KG1 (cell line): ENCODE measurements around the gene ASB6.

Experiments
- DNase-seq: peaks from one replicate; lab custom pipeline; 2025; lab: John Stamatoyannopoulos, UW

The ASB6 gene

DNA sequence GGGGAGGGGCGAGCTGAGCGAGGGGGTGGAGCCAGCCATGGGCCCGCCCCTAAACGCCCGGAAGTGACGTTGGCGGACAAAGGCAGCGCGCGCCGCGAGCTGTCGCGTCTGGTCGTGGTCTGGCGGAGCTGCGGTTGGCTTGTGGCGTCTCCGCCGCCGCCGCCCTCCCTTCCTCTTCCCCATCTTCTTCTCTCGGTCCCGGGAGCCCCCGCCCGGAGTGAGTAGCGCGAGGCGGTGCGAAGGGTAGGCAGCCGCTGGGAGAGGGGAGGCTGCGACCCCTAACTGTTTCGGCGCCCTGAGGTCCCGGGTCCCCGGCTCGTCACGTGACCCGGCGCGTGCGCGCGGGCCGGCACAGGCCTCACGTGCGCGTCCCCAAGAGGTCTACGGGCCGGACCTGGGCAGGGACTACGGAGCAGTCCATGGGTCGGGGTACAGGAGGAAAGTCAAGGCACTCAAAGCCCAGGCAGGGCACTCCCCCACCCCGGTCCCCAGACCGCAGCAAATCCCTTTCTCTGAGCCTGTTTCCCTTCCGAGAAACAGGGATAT is 15.8 kb downstream of the ASB6 start, which contains the start of gene NTMT1:
NTMT1 (plus strand) TSS at position 85 of the 546 bp plus-strand sequence. CDS start 6,541 bp downstream, outside the sequence.
- peak; percentile 78 for DNase-seq

DNA sequence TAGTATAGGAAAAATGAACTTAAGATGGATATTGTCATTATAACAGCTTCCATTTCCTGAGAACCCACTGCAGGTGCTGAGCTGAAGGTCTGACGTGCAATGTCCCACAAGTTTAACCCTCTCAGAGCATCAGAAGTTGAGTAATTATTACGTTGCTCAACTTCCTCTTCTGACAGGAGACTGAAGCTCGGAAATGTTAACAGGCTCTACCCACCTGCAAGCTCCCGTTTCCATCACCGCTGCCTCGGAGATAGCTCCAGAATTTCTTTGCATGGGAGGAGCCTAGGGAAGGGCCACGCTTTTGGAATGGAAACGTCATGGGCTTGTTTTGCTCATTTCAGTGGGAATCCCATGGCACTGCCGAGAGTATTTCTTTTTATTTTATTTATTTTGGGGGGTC is 17.0 kb downstream of the ASB6 start:
- peak; percentile 29 for DNase-seq

DNA sequence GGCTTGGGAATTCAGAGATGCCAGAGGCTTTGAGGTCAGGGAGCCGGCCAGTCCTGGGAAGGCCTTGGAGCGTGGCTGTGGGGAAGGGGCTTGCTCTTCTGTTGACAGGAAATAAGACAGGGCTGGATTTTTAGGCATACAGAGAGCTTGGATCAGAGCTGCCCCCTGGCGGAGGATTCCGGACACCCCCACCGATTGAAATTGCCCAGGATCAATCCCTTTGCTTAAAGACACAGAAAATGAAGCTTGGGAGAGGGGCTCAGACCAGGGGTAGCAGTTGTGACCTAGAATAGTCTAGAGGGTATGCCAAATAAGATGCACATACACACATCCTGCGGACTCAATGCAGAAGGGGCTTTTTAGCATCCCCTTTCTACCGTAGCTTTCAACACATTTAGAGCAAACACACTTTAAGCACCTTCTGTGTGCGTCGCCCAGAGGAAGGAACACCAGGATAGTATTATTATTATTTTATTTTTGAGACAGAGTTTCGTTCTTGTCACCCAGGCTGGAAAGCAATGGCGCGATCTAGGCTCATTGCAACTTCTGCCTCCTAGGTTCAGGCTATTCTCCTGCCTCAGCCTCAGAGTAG is 17.7 kb downstream of the ASB6 start:
- peak; percentile 45 for DNase-seq

DNA sequence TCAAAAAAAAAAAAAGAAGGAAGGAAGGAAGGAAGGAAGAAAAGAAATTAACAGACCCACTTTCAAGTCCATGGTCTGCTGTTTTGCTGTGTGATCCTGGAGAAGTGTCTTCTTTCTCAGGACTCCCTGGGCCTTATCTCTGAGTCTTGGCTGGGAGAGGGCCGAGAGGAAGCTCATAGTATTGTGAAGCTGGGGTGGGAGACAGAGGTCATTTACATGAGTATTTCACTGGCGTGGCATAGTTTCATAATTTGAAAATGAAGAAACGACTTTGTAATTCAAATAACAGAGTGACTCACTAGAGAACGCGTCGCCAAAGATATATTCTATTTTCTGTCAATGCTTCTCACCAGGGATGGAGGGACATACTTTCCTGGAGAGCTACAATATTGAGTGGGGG is 18.6 kb downstream of the ASB6 start:
- DNase-seq = no peak

DNA sequence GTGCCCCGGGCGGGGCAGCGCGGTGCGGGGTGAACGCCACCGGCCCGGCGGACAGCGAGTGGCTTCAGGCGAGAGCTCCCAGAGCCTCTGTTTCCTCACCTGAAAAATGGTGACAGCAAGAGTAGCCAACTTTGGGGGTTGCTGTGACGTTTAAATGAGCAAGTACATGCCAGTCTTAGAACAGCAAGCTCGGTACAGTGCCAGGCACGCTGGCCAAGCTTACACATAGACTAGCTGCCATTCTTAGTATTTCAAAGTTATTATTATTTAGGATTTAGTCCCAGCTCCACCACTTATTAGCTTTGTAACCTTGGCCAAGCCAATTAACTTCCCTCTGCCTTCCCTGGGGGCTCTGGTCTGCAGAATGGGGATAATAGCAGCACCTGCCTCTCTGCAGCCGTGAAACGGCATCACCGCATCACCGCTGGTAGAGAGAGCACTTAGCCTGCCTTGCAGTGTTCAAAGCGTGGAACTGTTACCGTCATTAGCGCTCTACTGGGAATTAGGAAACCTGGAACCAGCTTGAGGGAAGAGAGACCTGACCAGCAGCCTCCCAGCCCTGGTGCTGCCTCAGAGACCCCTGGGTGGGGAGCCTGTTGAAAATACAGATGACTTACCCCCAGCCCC is 21.2 kb downstream of the ASB6 start, which contains the start of gene C9orf50:
C9orf50 (minus strand) TSS at position 433 of the 627 bp plus-strand sequence. CDS start 527 bp downstream, outside the sequence.
- DNase-seq = no peak

- DNase-seq = no peak
Measured at GRCh38 chr9:129619787-129620668, 21.9 kb downstream of the ASB6 start.

DNA sequence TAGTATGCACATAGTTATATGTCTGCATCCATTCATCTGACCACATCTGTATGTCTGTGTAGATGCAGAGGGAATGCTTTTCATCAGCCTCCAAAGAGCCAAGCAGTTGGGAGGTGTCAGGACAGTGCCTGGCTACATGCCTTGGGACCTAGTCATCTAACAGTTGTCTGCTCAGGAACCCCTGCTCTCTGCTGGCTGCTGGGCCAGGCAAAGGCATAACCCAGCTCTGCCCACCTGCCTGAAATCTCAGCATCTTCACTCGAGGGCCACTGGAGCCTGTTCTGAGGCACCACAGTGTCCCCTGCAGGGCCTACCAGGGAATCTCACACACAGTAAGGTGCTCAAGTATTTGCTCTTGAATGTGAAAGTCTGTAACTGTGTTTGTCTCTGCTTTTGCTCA is 24.8 kb downstream of the ASB6 start:
- no peak for DNase-seq

DNA sequence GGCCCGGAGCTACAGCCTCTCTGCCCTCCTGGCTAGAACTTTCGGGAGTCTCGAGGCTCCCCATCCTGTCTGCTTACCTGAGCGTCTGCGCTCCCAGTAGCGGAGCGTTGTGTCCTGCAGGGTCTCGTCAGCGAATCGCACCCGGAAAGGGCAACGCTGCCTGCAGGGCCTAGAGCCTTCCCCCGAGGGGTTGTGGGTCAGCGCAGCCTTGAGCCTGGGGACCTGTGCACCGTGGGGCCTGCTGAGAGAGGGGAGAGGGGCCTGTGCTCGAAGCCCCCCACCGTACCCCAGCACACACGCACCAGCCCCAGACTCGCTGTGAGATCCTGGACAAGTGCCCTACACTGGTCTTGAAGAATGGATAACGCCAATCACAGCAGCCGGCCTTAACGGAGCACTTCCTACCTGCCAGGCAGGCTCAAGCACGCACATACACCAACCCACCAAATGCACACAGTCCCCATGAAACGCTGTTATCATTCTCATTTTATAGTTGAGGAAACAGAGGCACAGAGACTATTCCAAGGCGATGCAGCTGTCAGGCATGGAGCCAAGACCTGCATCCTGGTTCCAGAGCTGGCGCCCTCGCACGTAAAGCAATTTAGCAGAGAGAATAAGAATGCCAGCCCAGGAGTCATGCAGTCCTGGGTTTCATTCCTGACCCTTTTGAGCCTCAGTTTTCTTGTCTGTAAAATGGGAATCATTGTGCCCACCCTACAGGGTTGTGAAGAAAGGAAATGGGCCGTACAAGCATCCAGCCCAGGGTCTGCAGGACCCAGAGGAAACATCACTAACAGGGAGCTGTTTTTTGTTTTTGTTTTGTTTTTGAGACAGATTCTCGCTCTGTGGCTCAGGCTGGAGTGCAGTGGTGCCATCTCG is 26.3 kb downstream of the ASB6 start:
- DNase-seq = no peak

GRCh38 chr9:129614932-129615331 is 27.0 kb downstream of the ASB6 start:
- no peak for DNase-seq

DNA sequence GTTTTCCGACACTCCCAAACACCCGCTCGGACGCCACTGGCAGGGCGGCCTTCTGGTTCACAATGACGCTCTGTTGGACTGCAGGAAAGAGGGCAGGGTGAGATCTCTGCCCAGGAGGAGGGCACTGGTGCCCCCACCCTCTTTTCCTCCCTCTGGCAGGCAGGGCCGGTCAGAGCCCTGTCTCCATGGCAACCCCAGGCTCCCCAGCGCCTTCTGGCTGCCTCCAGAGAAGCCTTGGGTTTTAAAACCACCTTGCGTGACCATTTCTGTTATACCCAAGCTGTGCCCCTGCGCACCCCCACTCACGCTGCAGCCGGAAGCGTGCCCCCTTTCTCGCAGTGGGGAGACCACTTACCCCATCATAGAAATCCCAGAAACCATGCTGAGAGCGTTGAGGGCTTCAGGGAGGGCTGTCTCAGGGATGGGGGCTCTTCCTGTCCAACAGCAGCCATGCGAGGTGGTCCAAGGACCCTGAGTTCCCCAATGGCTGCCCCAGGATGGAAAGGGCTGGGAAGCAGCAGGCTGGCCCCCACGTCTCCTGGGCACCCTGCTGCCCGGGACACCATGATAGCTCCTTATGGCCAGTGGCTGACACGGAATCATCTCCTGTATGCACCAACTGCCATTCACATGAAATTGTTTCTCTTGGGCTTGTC is 28.3 kb downstream of the ASB6 start:
- no peak for DNase-seq

GRCh38 chr9:129612815-129613519 is 29.0 kb downstream of the ASB6 start:
- DNase-seq = no peak

GRCh38 chr9:129612123-129612522 is 29.8 kb downstream of the ASB6 start:
- no peak for DNase-seq

GRCh38 chr9:129611307-129611800 is 30.6 kb downstream of the ASB6 start:
- DNase-seq = no peak

DNA sequence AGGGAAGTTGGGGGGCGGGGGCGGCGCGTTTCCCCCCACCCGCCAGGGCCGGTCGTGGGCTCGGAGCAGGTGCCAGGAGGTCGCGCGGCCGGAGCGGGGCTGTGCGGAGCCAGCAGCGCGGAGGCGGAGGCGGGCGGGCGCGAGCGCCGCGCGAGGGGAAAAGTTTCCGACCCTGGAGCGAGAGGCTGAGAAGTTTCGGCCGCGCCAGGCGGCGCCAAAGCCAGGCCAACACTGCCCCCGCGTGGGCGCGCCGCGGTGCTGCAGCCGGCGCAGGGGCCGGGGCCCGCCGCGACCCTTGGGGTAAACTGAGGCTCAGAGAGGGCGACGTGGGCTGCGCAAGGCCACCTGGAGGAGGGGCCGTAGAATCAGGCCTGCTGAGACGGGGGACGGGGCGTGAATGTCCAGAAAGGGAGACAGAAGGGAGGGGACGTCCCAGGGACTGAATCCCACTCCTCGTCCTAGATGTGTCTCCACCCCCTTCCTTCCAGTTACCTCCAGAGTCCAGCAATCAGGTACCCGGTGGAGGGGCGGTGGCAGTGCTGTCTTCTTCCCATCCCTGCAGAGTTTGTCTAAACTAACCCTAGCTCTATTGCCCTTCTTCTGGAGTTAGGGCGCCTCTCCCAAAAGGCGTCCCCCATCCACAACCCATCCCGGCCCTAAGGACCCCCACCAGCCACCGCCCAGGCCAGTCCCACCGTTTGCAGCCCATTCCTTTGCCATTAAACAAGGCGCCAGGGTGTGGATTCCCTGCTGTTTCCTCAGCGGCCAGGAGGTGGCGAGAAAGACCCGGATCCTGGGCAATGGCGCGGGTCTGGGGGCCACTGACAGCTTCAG is 31.3 kb downstream of the ASB6 start:
- DNase-seq = peak; percentile 21

DNA sequence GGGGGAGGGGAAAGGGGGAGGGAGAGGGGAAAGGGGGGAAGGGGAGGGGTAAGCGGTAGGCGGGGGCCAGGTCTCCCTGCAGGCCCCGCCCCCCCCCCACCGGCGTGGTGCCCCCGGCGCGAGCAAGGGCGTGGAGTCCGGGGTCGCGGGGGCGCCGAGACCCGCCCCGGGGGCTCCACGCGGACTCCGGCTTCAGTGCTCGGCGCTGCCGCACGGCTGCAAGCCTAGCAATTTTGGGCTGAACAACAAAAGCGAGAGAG is 31.8 kb downstream of the ASB6 start:
- DNase-seq = no peak

- no peak for DNase-seq
Measured at GRCh38 chr9:129609486-129610212, 32.3 kb downstream of the ASB6 start.

DNA sequence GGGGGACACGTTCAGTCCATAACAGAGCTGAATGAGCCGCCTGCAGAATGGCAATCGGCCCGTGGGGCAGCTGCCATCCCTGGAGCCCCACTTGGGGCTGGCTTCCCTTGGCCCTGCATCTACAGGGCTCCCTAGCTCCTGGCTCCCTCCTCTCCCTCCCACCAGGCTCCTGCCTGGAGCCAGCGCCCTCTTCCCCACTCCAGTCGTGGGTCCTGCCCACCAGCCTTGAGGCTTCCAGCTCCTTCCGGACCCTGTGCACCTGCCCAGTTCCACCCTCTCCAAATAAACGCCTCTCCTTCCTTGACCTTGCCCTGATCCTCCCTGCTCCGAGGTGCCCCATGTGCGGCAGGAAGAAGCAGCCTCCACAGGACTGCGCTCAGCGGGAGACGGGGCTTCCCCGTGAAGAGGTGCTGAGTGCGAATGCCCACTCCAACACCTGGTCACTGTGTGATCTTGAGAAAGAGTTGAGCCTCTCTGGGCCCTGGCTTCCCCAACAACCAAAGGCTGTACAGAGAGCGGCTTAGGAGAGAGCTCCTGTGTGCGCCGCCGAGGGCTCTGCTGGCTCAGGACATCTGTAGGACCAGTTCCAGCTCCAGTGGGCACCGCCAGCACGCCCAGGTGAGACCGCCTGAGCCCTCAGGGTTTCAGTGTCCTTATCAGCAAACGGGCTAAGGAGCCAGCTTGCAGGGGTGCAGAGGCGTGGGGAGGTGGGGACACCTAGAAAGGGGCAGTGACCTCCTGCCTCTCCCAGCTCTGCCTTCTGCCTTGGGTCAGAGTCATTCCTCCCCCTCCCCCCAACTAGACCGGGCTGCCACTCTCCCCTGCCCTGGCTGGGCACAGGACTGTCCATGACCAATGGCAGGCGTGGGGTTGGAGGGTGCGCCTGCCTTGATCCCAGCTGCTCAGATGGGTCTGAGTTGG is 33.1 kb downstream of the ASB6 start:
- no peak for DNase-seq

DNA sequence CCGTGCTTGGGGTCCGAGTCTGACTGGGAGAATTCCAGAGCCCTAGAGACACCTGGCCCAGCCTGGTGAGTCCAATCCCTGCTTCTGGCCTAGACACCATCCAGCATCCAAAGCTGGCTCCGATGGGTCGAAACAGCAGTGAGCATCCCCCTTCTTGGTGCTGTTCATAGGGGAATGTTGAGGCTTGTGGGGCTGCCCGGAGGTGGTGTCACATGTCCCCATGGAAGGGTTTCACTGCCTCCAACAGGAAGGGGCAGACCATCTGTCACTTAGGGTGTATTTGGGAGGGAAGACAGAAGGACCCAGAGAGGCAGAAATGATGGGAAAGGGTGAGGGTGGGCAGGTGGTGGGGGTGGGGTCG is 34.9 kb downstream of the ASB6 start:
- no peak for DNase-seq
